CD14-positive monocyte (primary cell): Measurements from ENCODE around the gene EDNRA. TPM values are rescaled to one million over a fixed set of nuclear protein-coding genes. Genes with fewer than 3 reads are reported as not detected.

Source experiments
- DNase-seq, 3 donors: peaks; one replicate each; pipeline ENCODE4 v3.0.0-alpha.2; 2011 to 2022
- H2AFZ ChIP-seq: 2 replicates; pipeline ENCODE4 v1.6.0; 2012; ENCODE audit warnings: mild to moderate bottlenecking, low read depth, low read length, inconsistent platforms; ENCODE audit not compliant: insufficient read depth, poor library complexity, severe bottlenecking
- H3K27ac ChIP-seq, 2 donors: 1 replicate in 1 of 2; 2 replicates in 1 of 2; pipeline ENCODE4 v1.5.1; 2012 to 2013; ENCODE audit warnings: low read length in 2 of 2, control low read depth in 1 of 2, inconsistent platforms in 1 of 2, low read depth in 1 of 2, mild to moderate bottlenecking in 1 of 2
- H3K27me3 ChIP-seq, 2 donors: one replicate each; pipeline versions ENCODE4 v1.6.0 to v1.6.1; 2011 to 2013; ENCODE audit warnings: low read length in 2 of 2; ENCODE audit not compliant: control insufficient read depth in 2 of 2, insufficient read depth in 2 of 2
- H3K36me3 ChIP-seq, 2 donors: replicated peaks in 1 of 2; 1 replicate in 1 of 2; 2 replicates in 1 of 2; pipeline versions ENCODE4 v1.5.1 to v1.6.1; 2012 to 2013; ENCODE audit warnings: low read length in 2 of 2, control low read depth in 1 of 2, inconsistent platforms in 1 of 2, mild to moderate bottlenecking in 1 of 2; ENCODE audit not compliant: insufficient read depth in 2 of 2, control insufficient read depth in 1 of 2
- H3K4me1 ChIP-seq, 2 donors: 1 replicate in 1 of 2; 2 replicates in 1 of 2; pipeline versions ENCODE4 v1.5.1 to v1.6.1; 2012 to 2013; ENCODE audit warnings: low read length in 2 of 2, control low read depth in 1 of 2, inconsistent platforms in 1 of 2, mild to moderate bottlenecking in 1 of 2, moderate library complexity in 1 of 2; ENCODE audit not compliant: insufficient read depth in 2 of 2, control insufficient read depth in 1 of 2
- H3K4me2 ChIP-seq: replicated peaks from 2 replicates; pipeline ENCODE3; 2012; ENCODE audit warnings: low read length, moderate library complexity, mild to moderate bottlenecking; ENCODE audit not compliant: poor library complexity, severe bottlenecking; ENCODE audit errors: extremely low read depth
- H3K4me3 ChIP-seq, 3 experiments: fragments of 200-600 bp in 1 of 3; sonication (generic) in 1 of 3; replicated peaks in 1 of 3; 1 replicate in 2 of 3; 2 replicates in 1 of 3; pipeline ENCODE4 v1.5.1; 2011 to 2013; ENCODE audit warnings: low read length in 3 of 3, mild to moderate bottlenecking in 3 of 3, control low read depth in 2 of 3, low read depth in 2 of 3, inconsistent platforms in 1 of 3, moderate library complexity in 1 of 3
- H3K79me2 ChIP-seq: 2 replicates; pipeline ENCODE4 v1.6.0; 2012; ENCODE audit warnings: mild to moderate bottlenecking, control low read depth, inconsistent platforms, low read length, moderate library complexity; ENCODE audit not compliant: insufficient read depth
- H3K9ac ChIP-seq: 2 replicates; pipeline ENCODE4 v1.6.0; 2017; ENCODE audit warnings: low read length, mild to moderate bottlenecking; ENCODE audit not compliant: insufficient read depth, poor library complexity, severe bottlenecking
- H3K9me3 ChIP-seq, 2 donors: replicated peaks in 1 of 2; 1 replicate in 1 of 2; 2 replicates in 1 of 2; pipeline versions ENCODE4 v1.5.1 to v1.6.1; 2012 to 2013; ENCODE audit warnings: low read length in 2 of 2, control low read depth in 1 of 2; ENCODE audit not compliant: control insufficient read depth in 1 of 2, insufficient read depth in 1 of 2
- H4K20me1 ChIP-seq: 2 replicates; pipeline ENCODE4 v1.6.0; 2012; ENCODE audit warnings: mild to moderate bottlenecking, low read length, control low read depth, moderate library complexity; ENCODE audit not compliant: insufficient read depth
- H3K27ac Mint-ChIP-seq, 7 donors: one replicate each; pipeline ENCODE4 v1.8.0; 2020; ENCODE audit warnings: mild to moderate bottlenecking in 7 of 7, mixed read lengths in 7 of 7, moderate library complexity in 6 of 7, inconsistent platforms in 2 of 7
- H3K27me3 Mint-ChIP-seq, 3 donors: one replicate each; pipeline ENCODE4 v1.8.0; 2021 to 2022; ENCODE audit warnings: low read depth in 3 of 3, mild to moderate bottlenecking in 3 of 3, mixed read lengths in 3 of 3, moderate library complexity in 3 of 3, inconsistent platforms in 1 of 3
- H3K36me3 Mint-ChIP-seq, 2 donors: one replicate each; pipeline ENCODE4 v1.8.0; 2020; ENCODE audit warnings: mixed read lengths in 2 of 2, inconsistent platforms in 1 of 2, mild to moderate bottlenecking in 1 of 2
- H3K4me1 Mint-ChIP-seq: one replicate; pipeline ENCODE4 v1.8.0; 2020; ENCODE audit warnings: mild to moderate bottlenecking, mixed read lengths
- H3K4me3 Mint-ChIP-seq, 2 donors: one replicate each; pipeline ENCODE4 v1.8.0; 2020; ENCODE audit warnings: mild to moderate bottlenecking in 2 of 2, mixed read lengths in 2 of 2, moderate library complexity in 1 of 2
- H3K9me3 Mint-ChIP-seq, 7 donors: one replicate each; pipeline ENCODE4 v1.8.0; 2020 to 2022; ENCODE audit warnings: mixed read lengths in 7 of 7, mild to moderate bottlenecking in 6 of 7, moderate library complexity in 6 of 7, inconsistent platforms in 2 of 7
- WGBS: methylation state at CpG from one replicate; pipeline ENCODE4 v1.1.5; 2013; ENCODE audit warnings: missing lambda C conversion rate; ENCODE audit not compliant: insufficient coverage; 5-methylcytosine and 5-hydroxymethylcytosine counted together
- intact Hi-C, 2 donors: fragments of 100-400 bp; cut with micrococcal nuclease; formaldehyde crosslinking; loops; one replicate each; pipeline versions ENCODE4 v1.15.0 to v1.15.1; 2023
- polyA plus RNA-seq, 3 donors: library from polyadenylated mRNA; depleted of rRNA in 1 of 3; unstranded in 2 of 3; stranded (reverse) in 1 of 3; fragments of 300-500 nt in 2 of 3; fragments of >200 nt in 1 of 3; fragmentation: Illumina TruSeq in 2 of 3; gene quantifications; 1 replicate in 2 of 3; 2 replicates in 1 of 3; pipeline ENCODE4 v1.2.3, GENCODE V29; 2012 to 2021
- TF ChIP-seq, protein P1 (sequence below): fragments of 200-600 bp; IDR thresholded peaks from one replicate; pipeline ENCODE4 v1.8.0; 2022; ENCODE audit warnings: antibody characterized with exemption, mild to moderate bottlenecking

Gene EDNRA
- polyA plus RNA-seq, 3 donors = not detected

- Histone ChIP-seq H3K4me1 (no peaks in the 10 kb centered on the region), H3K79me2 (no peaks in the 10 kb centered on the region), H2AFZ (no peak overlapping the region), H3K4me2 (no peak overlapping the region), H3K36me3 (no peaks in the 10 kb centered on the region), H3K27ac (no peak overlapping the region), H3K9ac (no peak overlapping the region), H4K20me1 (no peaks in the 10 kb centered on the region), H3K27me3 (no peaks in the 10 kb centered on the region), H3K9me3 (no peaks in the 10 kb centered on the region), H3K4me3 (no peak overlapping the region)
- Mint-ChIP-seq H3K4me3 (no peak overlapping the region), H3K27me3 (peaks cover 0 to 5% (median 2%) of the 10 kb centered on the region in 3 donors), H3K9me3 (peaks cover 0 to 2% (median 0%) of the 10 kb centered on the region in 7 donors), H3K4me1 (no peaks in the 10 kb centered on the region), H3K27ac (no peak overlapping the region), H3K36me3 (no peaks in the 10 kb centered on the region)
- DNase-seq = no peak
- TF ChIP-seq, protein P1, sequence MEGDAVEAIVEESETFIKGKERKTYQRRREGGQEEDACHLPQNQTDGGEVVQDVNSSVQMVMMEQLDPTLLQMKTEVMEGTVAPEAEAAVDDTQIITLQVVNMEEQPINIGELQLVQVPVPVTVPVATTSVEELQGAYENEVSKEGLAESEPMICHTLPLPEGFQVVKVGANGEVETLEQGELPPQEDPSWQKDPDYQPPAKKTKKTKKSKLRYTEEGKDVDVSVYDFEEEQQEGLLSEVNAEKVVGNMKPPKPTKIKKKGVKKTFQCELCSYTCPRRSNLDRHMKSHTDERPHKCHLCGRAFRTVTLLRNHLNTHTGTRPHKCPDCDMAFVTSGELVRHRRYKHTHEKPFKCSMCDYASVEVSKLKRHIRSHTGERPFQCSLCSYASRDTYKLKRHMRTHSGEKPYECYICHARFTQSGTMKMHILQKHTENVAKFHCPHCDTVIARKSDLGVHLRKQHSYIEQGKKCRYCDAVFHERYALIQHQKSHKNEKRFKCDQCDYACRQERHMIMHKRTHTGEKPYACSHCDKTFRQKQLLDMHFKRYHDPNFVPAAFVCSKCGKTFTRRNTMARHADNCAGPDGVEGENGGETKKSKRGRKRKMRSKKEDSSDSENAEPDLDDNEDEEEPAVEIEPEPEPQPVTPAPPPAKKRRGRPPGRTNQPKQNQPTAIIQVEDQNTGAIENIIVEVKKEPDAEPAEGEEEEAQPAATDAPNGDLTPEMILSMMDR = no peak
- WGBS = no CpG with 5 or more reads among the region's 1 CpG
- intact Hi-C loops = loop anchor here in 1 of 2 donors (10.0 kb wide), 1 partner anchor 359 kb away; no protein-coding TSS in a partner anchor
Observed at GRCh38 chr4:147515220-147515936, 34.5 kb downstream of the EDNRA start.

DNA sequence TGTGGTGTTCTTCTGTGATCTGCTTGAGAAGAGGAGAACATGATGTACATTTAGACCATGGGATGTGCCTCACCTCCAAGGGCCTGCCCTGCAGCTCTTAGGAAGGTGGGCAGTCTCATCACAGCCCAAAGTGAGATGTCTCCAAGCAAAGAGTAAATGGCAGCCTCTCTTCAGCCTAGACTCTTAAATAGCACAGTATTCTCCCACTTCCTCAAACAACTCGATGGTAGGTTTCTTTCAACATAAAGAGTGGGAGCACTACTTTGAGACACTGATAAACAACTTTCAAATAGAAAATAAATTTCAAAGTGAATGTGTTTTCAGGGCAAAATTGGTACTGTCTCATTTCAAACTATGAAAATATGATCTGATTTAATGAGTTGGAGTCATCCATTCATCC lies 35.2 kb downstream of the EDNRA start:
- intact Hi-C loops = loop anchor here in 1 of 2 donors (10.0 kb wide), 1 partner anchor 359 kb away; no protein-coding TSS in a partner anchor
- no peaks in the 10 kb centered on the region for H4K20me1 ChIP-seq
- H3K27ac Mint-ChIP-seq = no peak overlapping the region

More for the DNA sequence above, 35.2 kb downstream of the EDNRA start:
- no CpG with 5 or more reads among the region's 1 CpG for WGBS
- TF ChIP-seq, protein P1 = no peak
- H3K4me3 Mint-ChIP-seq = no peak overlapping the region
- Histone ChIP-seq H3K79me2 (no peaks in the 10 kb centered on the region), H2AFZ (no peak overlapping the region), H3K4me2 (no peak overlapping the region), H3K4me1 (no peaks in the 10 kb centered on the region), H3K27ac (no peak overlapping the region), H3K9me3 (no peaks in the 10 kb centered on the region), H3K27me3 (no peaks in the 10 kb centered on the region), H3K36me3 (no peaks in the 10 kb centered on the region), H3K9ac (no peak overlapping the region), H3K4me3 (no peak overlapping the region)
- H3K36me3 Mint-ChIP-seq = no peaks in the 10 kb centered on the region
- peaks cover 0 to 5% (median 2%) of the 10 kb centered on the region in 3 donors for H3K27me3 Mint-ChIP-seq
- peaks cover 0 to 2% (median 0%) of the 10 kb centered on the region in 7 donors for H3K9me3 Mint-ChIP-seq
- DNase-seq = no peak
- no peaks in the 10 kb centered on the region for H3K4me1 Mint-ChIP-seq
